ENCODE data around the gene CENPI. TPM values are rescaled to one million over a fixed set of nuclear protein-coding genes. Genes with fewer than 3 reads are reported as not detected.
"Not testable (repeated sequence)": the region's sequence is repeated elsewhere in the genome, so short reads cannot be mapped to it uniquely, and the experiment has no call there.

CENPI gene
- 1.2 TPM for total RNA-seq

DNA sequence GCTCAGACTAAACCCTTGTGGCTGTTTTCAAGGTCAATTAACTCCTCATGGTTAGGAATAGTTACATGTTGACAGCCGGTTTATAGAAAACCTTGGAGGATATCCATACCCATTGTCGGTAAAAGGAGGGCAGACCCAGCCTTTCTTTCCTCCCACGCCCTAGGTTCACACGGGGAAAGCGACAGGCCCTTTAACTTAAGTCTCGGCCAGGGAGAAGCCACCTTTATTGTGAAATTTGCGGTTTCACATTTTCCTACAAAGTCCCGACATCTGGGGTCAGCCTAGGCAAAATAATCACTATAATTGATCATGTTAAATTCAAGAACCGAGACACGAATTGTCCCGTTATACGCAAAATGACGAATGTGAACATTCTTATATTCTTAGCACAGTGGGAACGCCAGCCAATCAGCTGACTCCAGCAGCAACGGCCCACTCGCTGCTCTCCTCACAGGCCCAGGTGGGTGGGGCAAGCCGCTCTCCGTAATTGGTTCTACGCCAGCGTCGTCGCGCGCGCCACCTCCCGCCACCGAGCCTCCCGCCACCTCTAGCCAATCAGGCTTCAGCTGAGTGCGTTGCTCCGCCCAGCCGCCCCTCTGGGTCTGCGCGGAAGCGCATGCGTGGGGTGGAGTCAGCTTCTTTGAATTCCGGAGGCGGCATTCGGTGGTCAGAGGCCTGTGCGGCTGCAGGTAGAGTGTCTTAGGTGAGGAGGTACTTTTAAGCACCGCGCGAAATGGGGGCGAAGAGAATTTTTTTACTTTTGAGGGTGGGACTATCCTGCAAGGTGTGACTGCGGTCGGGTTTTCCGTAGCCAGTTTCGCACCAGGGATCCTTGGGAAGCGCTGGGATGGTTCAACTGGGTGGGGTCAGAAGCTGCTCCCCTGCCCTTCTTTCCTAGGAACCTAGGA, at the start of gene CENPI:
Gene CENPI, plus strand, starts transcription at position 659 of the 908 bp plus-strand sequence. CDS start 2,867 bp downstream, outside the sequence.
- TF ChIP-seq, protein P1, sequence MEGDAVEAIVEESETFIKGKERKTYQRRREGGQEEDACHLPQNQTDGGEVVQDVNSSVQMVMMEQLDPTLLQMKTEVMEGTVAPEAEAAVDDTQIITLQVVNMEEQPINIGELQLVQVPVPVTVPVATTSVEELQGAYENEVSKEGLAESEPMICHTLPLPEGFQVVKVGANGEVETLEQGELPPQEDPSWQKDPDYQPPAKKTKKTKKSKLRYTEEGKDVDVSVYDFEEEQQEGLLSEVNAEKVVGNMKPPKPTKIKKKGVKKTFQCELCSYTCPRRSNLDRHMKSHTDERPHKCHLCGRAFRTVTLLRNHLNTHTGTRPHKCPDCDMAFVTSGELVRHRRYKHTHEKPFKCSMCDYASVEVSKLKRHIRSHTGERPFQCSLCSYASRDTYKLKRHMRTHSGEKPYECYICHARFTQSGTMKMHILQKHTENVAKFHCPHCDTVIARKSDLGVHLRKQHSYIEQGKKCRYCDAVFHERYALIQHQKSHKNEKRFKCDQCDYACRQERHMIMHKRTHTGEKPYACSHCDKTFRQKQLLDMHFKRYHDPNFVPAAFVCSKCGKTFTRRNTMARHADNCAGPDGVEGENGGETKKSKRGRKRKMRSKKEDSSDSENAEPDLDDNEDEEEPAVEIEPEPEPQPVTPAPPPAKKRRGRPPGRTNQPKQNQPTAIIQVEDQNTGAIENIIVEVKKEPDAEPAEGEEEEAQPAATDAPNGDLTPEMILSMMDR (IDR thresholded peaks at IDR 0.05), result no peak
- TF ChIP-seq POLR2AphosphoS5 (IDR thresholded peaks at IDR 0.05; ENCODE audit: insufficient read depth in 1 of 2, low read depth in 1 of 2), result peak; percentile 70 to 75
- TF ChIP-seq POLR2A (IDR thresholded peaks at IDR 0.05), result peak in 1 of 2 donors; percentile 25
- Histone ChIP-seq H3K27me3 (no peaks in the 10 kb centered on the region), H3K4me3 (peak within 1 kb of the TSS; percentile 39 to 46), H3K36me3 (no peaks in the 10 kb centered on the region), H3K4me1 (no peaks in the 10 kb centered on the region), H3K9me3 (no peaks in the 10 kb centered on the region), H3K27ac (peak within 1 kb of the TSS; percentile 66)
- peak in 1 of 2 donors; percentile 93 for DNase-seq (ENCODE audit: extremely low spot score in 2 of 2)
- intact Hi-C loops (cut with DNase I), result no loop called here

DNA sequence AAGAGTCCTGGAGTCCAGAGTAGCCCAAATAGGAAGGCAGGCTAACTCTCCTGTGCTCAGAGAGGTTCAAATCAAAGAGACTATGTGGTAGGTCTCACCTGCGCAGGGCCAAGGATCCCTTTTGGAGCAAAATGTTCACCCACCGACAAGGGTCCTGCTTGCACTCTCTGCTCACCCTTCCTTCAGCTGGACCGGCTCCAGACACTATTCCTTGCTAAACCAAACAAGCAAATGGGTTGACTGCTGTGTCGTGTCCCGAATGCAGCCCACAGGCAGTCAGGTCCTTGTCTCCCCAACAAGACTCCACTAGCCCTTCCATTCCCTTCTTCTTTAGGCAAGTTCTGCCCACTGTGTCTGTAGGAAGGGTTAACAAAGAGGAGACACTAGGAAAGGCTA, 46.9 kb upstream of the CENPI start:
- DNase-seq (ENCODE audit: extremely low spot score in 2 of 2), result no peak
- Histone ChIP-seq H3K4me3 (peak overlapping the region; percentile 51 to 58), H3K27me3 (no peaks in the 10 kb centered on the region), H3K4me1 (no peaks in the 10 kb centered on the region), H3K27ac (peak overlapping the region; percentile 80), H3K9me3 (no peaks in the 10 kb centered on the region), H3K36me3 (no peaks in the 10 kb centered on the region)
- no peak for TF ChIP-seq POLR2A (IDR thresholded peaks at IDR 0.05)
- intact Hi-C loops (cut with DNase I), result no loop called here

GRCh38 chrX:101051549-101052302, 46.3 kb upstream of the CENPI start, which contains the start of gene TRMT2B:
Gene TRMT2B (minus strand): TSS chrX:101052111. CDS start chrX:101042289, 9,822 bp downstream.
- H3K27me3 ChIP-seq, result no peaks in the 10 kb centered on the region
- H3K4me1 ChIP-seq, result no peaks in the 10 kb centered on the region
- intact Hi-C loops (cut with DNase I), result no loop called here
- TF ChIP-seq POLR2AphosphoS5 (IDR thresholded peaks at IDR 0.05; ENCODE audit: insufficient read depth in 1 of 2, low read depth in 1 of 2), result peak in 1 of 2 donors; percentile 79
- TF ChIP-seq POLR2A (IDR thresholded peaks at IDR 0.05), result no peak
- DNase-seq (ENCODE audit: extremely low spot score in 2 of 2), result peak in 1 of 2 donors; percentile 86
- H3K4me3 ChIP-seq, result peak within 1 kb of the TSS; percentile 51 to 58
- H3K27ac ChIP-seq, result peak within 1 kb of the TSS; percentile 80
- no peaks in the 10 kb centered on the region for H3K9me3 ChIP-seq
- no peaks in the 10 kb centered on the region for H3K36me3 ChIP-seq

GRCh38 chrX:101056551-101056950, 41.5 kb upstream of the CENPI start:
- H3K9me3 ChIP-seq; DNase-seq (ENCODE audit: extremely low spot score in 2 of 2); H3K27ac ChIP-seq; H3K36me3 ChIP-seq; H3K4me1 ChIP-seq; H3K27me3 ChIP-seq; H3K4me3 ChIP-seq; intact Hi-C loops (cut with DNase I): not testable (repeated sequence)

GRCh38 chrX:101057093-101057714, 40.8 kb upstream of the CENPI start:
- intact Hi-C loops (cut with DNase I), result no loop called here

More at GRCh38 chrX:101057093-101057714, 40.8 kb upstream of the CENPI start:
- Histone ChIP-seq H3K9me3 (no peaks in the 10 kb centered on the region), H3K4me3 (no peak overlapping the region), H3K27ac (no peak overlapping the region), H3K27me3 (no peaks in the 10 kb centered on the region), H3K36me3 (no peaks in the 10 kb centered on the region), H3K4me1 (no peaks in the 10 kb centered on the region)
- TF ChIP-seq POLR2AphosphoS5 (IDR thresholded peaks at IDR 0.05; ENCODE audit: insufficient read depth in 1 of 2, low read depth in 1 of 2) (no peak), POLR2A (IDR thresholded peaks at IDR 0.05) (no peak)
- TF ChIP-seq, protein P1 (IDR thresholded peaks at IDR 0.05), result no peak
- DNase-seq (ENCODE audit: extremely low spot score in 2 of 2), result no peak

All from vagina (tissue), 2 donors.